AG04450 (cell line): ENCODE data around the gene CARD9. TPM values are rescaled to one million over a fixed set of nuclear protein-coding genes. Genes with fewer than 3 reads are reported as not detected.

ENCODE experiments used
- CTCF ChIA-PET: fragments of 300-600, 350-600 bp; formaldehyde crosslinking; extraction: SDS; loops from one replicate; lab custom pipeline; 2022; ENCODE audit warnings: antibody characterized with exemption, inconsistent platforms; lab: Charles Lee
- POLR2A ChIA-PET: fragments of 350-600 bp; formaldehyde crosslinking; extraction: SDS; loops from one replicate; lab custom pipeline; 2021; ENCODE audit warnings: antibody characterized with exemption, inconsistent platforms; lab: Yijun Ruan, JAX
- DNase-seq: peaks from one replicate; pipeline ENCODE4 v3.0.0-alpha.2; 2011; ENCODE audit warnings: low read depth, low spot score
- H3K27ac ChIP-seq: one replicate; pipeline ENCODE4 v1.5.1; 2012; ENCODE audit warnings: low read depth, low read length, control low read depth
- H3K27me3 ChIP-seq: one replicate; pipeline ENCODE4 v1.6.0; 2012; ENCODE audit warnings: low read length; ENCODE audit not compliant: control insufficient read depth, insufficient read depth
- H3K4me3 ChIP-seq: 2 replicates; pipeline ENCODE4 v1.5.1; 2011; ENCODE audit warnings: mild to moderate bottlenecking, low read depth, low read length, control low read depth
- H3K9me3 ChIP-seq: 2 replicates; pipeline ENCODE4 v1.5.1; 2012; ENCODE audit warnings: low read length; ENCODE audit not compliant: control insufficient read depth, insufficient read depth
- polyA plus RNA-seq: library from polyadenylated mRNA; depleted of rRNA; stranded (reverse); fragments of >200 nt; gene quantifications from 2 replicates; pipeline ENCODE4 v1.2.3, GENCODE V29; 2011
- TF ChIP-seq, protein P1 (sequence below): IDR thresholded peaks from 2 replicates; pipeline ENCODE4 v1.5.1; 2011; ENCODE audit warnings: low read depth, low read length, control low read depth, inconsistent platforms

Gene CARD9
- polyA plus RNA-seq, 1 experiment = 0.63 TPM

DNA sequence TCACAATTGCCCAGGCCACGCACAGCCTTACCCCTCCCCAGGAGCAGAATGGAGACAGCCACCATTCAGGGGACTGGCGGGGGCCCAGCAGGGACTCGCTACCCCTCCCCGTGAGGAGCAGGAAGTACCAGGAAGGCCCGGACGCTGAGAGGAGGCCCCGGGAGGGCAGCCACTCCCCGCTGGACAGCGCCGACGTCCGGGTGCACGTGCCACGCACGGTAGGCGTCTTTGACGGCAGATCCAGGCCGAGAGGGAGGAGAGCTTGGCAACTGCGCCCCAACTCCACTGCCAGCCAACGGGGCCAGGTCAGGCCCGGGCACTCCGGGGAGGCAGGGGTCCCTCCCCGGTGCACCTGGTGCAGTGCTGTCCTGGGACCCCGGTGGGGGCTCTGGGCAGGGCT, 23.9 kb downstream of the CARD9 start:
- H3K27ac ChIP-seq = no peak overlapping the region
- ChIA-PET POLR2A (no interaction called here), CTCF (no interaction called here)
- no peak overlapping the region for H3K4me3 ChIP-seq
- no peak for DNase-seq
- no peaks in the 10 kb centered on the region for H3K27me3 ChIP-seq
- TF ChIP-seq, protein P1, sequence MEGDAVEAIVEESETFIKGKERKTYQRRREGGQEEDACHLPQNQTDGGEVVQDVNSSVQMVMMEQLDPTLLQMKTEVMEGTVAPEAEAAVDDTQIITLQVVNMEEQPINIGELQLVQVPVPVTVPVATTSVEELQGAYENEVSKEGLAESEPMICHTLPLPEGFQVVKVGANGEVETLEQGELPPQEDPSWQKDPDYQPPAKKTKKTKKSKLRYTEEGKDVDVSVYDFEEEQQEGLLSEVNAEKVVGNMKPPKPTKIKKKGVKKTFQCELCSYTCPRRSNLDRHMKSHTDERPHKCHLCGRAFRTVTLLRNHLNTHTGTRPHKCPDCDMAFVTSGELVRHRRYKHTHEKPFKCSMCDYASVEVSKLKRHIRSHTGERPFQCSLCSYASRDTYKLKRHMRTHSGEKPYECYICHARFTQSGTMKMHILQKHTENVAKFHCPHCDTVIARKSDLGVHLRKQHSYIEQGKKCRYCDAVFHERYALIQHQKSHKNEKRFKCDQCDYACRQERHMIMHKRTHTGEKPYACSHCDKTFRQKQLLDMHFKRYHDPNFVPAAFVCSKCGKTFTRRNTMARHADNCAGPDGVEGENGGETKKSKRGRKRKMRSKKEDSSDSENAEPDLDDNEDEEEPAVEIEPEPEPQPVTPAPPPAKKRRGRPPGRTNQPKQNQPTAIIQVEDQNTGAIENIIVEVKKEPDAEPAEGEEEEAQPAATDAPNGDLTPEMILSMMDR = no peak
- no peaks in the 10 kb centered on the region; the same call in 1 of the 2 replicates for H3K9me3 ChIP-seq

DNA sequence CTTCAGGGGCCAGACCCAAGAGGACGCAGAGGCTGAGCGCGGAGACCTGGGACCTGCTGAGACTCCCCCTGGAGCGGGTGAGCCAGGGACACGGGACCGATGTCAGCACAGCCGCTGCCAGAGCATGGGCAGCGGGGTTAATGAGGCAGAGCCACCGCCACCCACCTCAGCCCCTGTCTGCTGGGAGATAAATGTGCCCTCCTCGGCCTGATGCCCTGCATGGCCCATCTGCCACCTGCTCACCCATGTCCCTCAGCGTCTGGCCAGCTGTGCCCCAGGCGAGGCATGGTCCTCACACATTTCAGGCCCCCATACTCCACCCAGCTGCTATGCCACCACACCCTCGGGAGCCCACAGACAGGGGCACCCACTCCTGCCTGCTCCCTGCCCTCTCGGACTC, 24.8 kb downstream of the CARD9 start:
- H3K27ac ChIP-seq = no peak overlapping the region
- TF ChIP-seq, protein P1 = no peak
- H3K4me3 ChIP-seq = no peak overlapping the region
- no peaks in the 10 kb centered on the region; the same call in 1 of the 2 replicates for H3K9me3 ChIP-seq
- CTCF ChIA-PET = no interaction called here
- no peak for DNase-seq
- no peaks in the 10 kb centered on the region for H3K27me3 ChIP-seq
- POLR2A ChIA-PET = no interaction called here

DNA sequence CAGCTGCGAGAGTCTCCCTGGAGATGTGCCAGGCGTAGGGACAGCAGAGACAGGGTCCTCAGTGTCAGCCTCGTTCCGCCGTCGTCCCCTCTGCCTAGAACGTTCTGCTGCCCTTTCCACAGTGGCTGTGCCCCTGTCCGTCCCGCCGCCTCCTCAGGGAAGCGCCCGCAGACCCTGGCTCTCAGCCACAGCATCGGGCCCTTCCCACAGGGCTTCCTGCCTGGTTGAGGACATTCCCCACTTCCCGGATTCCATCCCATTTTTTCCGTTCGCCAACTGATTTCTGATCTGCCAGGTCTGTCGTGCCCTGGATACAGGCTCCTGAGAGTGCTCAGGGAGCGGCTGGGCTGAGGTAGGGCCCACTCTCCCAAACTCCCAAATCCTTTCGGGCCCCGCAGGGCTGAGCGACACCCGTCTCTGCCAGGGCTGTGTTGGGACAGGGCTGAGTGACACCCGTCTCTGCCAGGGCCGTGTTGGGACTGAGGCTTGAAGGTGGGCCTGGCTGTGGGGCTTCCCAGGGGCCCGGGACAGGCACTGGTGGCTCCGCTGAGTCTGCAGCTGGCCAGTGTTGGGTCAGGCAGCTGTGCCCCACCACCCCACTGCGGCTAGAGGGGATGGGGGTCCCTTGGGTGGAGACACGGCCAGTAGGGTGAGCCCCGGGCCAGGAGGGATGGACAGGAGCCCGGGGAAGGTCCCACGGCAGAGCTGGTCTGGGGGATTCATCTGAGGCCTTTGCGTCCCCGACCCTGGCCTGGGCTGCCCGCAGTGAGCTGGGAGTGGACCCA, 25.8 kb downstream of the CARD9 start:
- Histone ChIP-seq H3K9me3 (no peaks in the 10 kb centered on the region; the same call in 1 of the 2 replicates), H3K27me3 (no peaks in the 10 kb centered on the region), H3K4me3 (no peak overlapping the region), H3K27ac (no peak overlapping the region)
- TF ChIP-seq, protein P1 = no peak
- no peak for DNase-seq
- ChIA-PET CTCF (no interaction called here), POLR2A (no interaction called here)

DNA sequence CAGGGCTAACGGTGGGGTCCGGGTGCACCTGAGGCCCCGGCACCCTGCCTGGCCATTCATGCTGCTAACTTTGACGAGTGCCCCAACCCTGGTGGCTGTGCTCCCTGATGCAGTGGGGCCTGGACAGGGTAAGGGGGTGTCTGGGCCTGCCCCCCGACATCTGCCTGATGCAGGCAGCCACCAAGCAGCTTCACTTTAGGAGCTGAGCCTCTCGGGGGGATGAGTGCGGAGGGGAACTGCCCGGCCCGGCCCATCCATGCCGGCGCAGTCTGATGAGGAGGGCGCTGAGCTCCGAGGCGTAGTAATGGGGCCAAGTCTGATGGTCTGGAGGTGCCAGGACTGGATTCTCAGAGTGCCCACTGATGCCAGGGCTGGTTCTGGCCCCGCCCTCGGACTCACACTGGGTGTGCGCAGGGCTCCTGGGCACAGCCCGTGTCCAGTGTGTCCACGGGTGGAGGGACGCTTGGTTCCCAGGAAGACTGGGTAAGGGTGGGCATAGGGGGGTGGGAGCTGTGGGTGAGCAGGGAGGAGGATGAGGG, 26.5 kb downstream of the CARD9 start:
- TF ChIP-seq, protein P1 = no peak
- Histone ChIP-seq H3K27me3 (no peaks in the 10 kb centered on the region), H3K4me3 (no peak overlapping the region), H3K9me3 (no peaks in the 10 kb centered on the region; the same call in 1 of the 2 replicates), H3K27ac (no peak overlapping the region)
- ChIA-PET POLR2A (interaction anchor here (0.7 kb wide), 1 partner anchor 514 kb away, joined by 4 read pairs; no protein-coding TSS in a partner anchor), CTCF (no interaction called here)
- DNase-seq = no peak

DNA sequence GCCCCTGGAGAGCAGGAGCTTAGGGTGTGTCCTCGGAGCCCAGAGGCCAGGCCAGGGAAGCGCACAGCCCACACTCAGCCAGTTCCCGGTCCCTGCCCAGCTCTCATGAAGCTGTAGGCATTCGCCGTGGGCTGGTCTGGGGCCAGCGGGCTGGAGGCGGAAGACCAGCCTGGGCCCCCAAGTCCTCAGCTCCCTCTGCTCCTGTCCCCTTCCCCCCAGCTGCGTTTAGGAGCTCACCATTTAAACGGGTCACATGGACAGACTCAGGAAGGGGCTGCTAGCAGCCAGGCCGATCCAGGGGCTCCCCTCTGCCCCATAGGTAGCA, 27.4 kb downstream of the CARD9 start:
- TF ChIP-seq, protein P1 = no peak
- Histone ChIP-seq H3K4me3 (no peak overlapping the region), H3K27me3 (no peaks in the 10 kb centered on the region), H3K27ac (no peak overlapping the region), H3K9me3 (no peaks in the 10 kb centered on the region; the same call in 1 of the 2 replicates)
- CTCF ChIA-PET = interaction anchor here (1.4 kb wide), 1 partner anchor 9 kb away, joined by 4 read pairs; no protein-coding TSS in a partner anchor
- no peak for DNase-seq
- POLR2A ChIA-PET = interaction anchor here (1.0 kb wide), 1 partner anchor 17 kb away, joined by 4 read pairs; the partner anchor contains the start of gene DNLZ
